HG02798 (cell line): ENCODE measurements around the gene SLC4A3.
"Not testable (repeated sequence)": the region's sequence is repeated elsewhere in the genome, so short reads cannot be mapped to it uniquely, and the experiment has no call there.

Source experiments
- ATAC-seq: cut with Tn5 transposase; IDR thresholded peaks from one replicate; pipeline ENCODE4 v1.9.1; 2021; ENCODE audit warnings: mild to moderate bottlenecking; ENCODE audit not compliant: unreplicated experiment, poor library complexity

Gene SLC4A3

GRCh38 chr2:219643084-219643473 lies 15.6 kb downstream of the SLC4A3 start:
- ATAC-seq = no peak

DNA sequence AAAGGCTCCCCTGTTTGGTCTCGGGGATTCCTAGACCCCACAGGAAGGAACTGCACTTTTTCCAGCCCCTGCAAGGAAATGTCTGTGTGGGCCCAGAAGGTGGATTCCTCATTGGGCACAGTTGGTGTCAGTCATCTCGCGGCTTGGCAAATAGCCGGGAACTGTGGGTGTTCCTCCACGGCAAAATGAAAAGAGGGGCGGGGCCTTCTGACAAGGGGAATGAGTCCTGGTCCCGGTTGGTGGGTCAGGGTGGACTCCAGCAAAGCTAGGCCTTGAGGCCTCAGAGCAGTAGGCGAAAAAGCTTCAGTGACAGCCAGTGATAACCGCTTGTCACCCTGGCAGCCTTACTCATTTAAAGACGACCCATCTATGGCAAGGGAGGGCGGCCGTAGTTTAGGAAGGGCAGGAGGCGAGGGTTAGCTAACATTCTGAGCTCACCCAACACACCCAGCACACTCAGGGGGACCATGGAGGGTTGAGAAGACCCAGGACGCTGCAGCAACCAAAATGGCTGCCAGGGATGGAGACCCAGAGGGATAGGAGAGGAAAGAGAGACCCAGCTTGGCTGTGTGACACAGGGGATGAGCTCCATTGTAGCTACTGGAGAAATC lies 16.5 kb downstream of the SLC4A3 start:
- no peak for ATAC-seq

DNA sequence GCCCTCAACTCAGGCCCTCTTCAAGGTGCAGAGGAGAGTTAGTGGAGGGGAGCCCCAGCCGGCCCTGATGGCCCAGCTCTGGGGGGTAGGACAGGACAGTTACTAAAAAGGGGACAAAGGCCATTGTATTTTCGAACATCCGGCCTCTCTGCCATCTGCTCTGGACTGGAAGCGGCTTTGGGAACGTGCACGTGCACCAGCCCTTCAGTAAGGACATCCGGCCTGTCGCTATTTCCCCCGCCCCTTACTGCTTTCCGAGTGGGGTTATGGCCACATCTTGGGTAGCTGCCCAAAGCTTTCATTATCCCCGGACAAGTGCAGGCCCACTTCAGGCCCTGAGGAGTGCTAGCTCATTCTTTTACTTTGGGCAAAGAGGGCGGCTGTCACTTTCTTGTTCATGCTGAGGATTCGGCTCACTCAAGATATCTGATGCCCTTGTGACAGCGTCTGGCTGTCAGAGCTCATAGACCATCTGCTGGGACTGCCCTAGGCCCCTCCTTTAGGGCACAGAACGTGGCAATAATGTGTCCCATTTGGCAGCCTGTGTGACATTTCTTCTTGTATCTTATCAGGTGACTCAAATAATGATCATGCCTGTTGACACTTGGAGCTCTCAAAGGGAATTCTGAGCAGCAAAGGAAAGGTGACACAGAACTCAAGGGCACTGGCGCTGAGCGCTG lies 17.5 kb downstream of the SLC4A3 start:
- ATAC-seq = no peak

DNA sequence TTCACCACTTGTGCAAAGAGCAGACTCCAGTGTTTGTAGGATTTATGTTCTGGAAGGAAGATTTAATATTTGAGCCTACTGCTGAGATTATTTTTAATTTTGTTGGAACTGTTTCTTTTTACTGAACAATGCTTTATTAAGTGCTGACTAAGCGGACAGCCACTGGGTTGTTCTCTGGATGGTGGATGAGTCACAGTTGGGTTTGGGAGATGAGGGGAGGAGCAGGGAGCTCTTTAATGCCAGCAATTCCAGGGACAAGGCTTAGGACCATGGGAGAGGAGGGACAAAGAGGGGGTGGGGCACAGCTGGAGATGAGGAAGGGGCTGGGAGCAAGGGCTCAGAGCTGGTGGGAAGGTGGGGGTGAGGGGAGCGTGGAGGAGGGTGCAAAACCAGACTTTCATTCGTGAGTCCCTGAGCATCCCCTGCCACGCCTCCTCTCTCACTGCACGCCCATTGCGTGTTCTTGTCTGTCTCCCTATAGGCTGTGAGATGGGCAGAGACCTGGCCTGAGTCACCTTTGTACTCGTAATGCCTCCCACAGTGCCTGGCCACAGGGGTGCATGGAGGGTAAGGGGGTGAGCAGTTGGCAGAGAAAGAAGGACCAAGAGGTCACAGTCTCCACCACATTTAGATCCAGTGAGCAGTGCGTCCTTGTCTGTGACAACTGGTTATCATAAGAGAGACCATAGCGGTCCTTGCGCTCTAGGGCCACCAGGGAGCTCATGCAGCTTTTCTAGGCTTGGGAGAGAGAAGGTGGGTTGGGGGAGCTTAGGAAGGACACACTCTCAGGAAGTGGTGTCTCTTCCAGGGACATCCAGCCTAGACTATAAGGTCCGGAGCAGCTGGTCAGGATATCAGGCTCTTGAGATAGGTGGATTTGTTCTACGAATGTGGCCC lies 18.4 kb downstream of the SLC4A3 start:
- no peak for ATAC-seq

GRCh38 chr2:219648176-219648575 lies 20.7 kb downstream of the SLC4A3 start:
- ATAC-seq = no peak

DNA sequence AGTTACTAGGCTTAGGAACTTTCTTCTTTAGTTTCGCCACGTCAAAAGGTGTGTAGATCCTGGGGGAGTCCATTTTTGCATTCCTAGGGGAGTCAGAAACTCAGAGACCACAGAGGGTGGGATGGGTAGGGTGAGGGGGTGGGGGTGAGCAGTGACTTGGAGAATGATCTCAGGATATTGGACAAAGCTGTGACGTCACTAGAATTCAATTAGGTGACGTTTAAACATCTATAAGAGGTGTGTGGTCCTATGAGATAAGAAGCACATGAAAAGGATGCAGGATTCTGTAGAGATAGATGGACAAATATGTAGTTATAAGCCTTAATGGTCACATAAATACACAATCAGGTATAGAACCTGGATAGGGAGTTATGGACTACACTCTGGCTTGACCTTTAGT lies 21.5 kb downstream of the SLC4A3 start:
- ATAC-seq = no peak

GRCh38 chr2:219650426-219651248 lies 23.2 kb downstream of the SLC4A3 start:
- no peak for ATAC-seq

DNA sequence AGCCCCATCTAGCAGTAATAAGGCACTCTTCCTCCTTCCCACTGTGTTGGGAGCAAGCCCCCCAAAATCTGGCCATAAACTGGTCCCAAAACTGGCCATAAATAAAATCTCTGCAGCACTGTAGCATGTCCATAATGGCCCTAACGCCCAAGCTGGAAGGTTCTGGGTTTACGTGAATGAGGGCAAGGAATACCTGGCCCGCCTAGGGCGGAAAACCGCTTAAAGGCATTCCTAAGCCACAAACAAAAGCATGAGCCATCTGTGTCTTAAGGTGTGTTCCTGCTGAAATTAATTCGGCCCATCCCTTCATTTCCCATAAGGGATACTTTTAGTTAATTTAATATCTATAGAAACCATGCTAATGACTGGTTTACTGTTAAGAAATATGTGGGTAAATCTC lies 24.2 kb downstream of the SLC4A3 start:
- not testable (repeated sequence) for ATAC-seq

DNA sequence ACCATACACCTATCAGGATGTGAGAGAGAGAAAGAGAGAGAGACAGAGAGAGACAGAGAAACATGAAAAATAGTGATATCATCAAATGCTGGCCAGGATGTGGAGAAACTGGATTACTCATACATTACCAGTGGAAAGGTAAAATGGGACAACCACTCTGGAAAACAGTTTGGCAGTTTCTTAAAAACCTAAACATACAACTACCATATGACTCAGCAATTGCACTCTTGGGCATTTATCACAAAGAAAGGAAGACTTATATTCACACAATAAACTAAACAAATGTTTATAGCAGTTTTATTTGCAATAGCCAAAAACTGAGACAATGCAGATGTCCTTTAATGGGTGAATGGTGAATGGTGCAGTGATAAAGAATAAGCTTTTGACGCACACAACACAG lies 29.1 kb downstream of the SLC4A3 start:
- no peak for ATAC-seq

- ATAC-seq = no peak
Measured at GRCh38 chr2:219658196-219658846, 30.9 kb downstream of the SLC4A3 start.

DNA sequence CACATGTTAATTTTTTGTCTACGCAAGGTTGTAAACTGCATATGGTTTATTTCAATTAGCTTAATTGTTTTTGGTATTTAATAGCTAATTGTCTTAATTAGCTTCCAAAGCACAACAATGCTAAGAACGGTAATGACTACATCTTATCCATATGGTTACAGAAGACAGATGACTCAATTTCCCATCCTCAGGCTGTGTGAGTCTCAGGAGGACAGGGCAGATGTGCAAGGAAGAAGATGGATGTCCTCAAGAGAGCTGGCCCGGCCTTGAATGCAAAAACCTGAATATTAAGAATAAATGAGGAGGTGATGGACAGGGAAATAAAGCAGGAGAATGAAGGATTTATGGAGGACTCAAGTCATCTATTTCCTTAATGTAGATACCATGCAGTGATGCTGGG lies 31.4 kb downstream of the SLC4A3 start:
- ATAC-seq = no peak

DNA sequence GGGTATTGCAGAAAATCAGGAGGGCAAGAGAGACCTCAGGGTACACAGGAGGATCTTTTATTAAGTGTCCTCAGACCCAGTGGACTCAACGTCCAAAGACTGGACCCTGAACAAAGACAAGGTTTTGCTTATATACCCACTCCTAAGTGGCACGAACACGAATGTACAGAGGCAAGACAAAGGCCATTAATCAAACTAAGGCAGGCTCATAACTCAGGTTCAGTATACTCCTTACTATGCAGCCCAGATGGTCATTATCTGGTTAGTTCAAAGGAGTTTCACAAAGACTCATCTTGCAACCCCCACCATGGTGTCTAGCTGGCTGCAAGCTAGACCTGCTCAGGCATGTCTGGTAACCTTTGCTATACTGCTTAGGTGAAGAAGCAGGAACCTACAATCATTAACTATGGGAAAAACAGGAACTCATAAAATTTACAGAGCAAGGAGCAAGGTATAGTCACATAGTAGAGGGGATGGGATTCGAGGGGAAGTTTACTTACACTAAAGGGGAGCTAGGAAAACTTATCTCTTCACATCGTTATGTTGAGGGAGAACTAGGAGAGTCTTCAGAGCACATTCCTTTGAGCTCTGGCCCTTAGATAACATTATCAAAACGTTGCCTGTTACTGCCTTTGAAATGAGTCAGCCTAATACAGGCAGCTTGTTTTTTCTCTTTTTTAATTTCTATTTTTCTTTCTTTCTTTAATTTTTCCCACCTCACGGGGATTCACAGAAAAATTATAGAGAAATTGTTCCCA lies 33.9 kb downstream of the SLC4A3 start:
- ATAC-seq = peak; percentile 94

- peak; percentile 23 for ATAC-seq
Measured at GRCh38 chr2:219661955-219662395, 34.5 kb downstream of the SLC4A3 start.

DNA sequence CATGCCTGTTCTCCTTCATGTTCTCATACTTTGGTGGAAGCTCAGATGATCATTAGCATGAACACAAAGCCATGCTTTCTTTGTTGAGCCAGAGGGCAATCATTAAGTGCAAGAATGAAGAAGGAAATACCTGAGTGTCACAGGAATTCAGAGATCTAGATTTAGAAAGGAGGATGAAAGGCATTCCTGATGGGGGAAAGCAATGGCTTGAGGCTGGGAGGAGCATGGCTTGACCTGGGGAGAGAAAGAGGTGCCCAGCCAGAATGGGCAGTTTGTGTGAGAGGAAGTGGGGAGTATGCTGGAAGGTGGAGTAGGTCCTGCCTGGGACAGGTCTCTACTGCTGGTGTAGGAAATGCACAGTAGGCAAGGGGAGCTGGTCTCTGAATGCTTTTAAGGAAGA lies 35.1 kb downstream of the SLC4A3 start:
- ATAC-seq = no peak

DNA sequence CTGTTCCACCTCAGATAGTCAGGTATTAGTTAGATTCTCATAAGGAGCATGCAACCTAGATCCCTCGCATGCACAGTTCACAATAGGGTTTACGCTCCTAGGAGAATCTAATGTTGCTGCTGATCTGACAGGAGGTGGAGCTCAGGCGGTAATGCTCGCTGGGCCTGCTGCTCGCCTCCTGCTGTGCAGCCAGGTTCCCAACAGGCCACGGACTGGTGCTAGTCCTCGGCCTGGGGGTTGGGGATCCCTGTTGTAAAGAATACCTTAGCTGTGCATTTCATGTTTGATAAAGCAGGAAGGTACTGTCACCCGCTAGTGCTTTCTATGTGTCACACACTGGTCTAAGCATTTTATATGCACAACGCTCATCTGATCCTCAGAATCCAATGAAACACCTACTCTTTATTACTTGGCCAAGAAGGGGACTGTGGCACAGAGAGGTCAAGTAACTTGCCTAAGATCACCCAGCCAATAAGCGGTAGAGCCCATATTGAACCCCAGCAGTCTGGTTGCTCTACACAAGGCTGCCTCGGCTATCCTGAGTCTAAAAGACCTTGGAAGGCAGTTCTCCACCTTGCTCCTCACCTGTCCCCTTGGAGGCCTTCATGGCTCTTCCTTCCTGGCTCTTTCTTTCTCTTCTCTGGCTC lies 35.8 kb downstream of the SLC4A3 start:
- ATAC-seq = no peak

GRCh38 chr2:219664041-219664440 lies 36.6 kb downstream of the SLC4A3 start:
- no peak for ATAC-seq

DNA sequence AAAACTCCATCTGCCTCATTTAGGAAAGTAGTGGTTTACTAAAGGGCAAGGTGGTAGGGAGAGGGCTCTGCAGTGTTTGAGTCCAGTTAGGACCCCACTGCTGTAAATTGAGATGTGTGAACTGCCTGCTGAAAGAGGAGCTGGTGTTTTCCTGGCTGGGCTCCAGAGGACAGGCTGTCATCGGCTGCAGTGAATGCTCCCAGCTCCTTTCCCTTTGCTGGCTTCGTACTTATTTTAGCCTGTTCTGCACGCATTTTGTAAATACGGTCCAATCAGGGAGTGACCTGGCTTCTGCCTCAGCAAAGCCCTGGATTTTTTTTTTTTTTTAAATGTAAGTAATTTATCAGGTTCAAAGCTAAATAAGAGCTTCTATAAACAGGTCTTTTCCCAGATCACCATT lies 37.5 kb downstream of the SLC4A3 start:
- ATAC-seq = no peak

DNA sequence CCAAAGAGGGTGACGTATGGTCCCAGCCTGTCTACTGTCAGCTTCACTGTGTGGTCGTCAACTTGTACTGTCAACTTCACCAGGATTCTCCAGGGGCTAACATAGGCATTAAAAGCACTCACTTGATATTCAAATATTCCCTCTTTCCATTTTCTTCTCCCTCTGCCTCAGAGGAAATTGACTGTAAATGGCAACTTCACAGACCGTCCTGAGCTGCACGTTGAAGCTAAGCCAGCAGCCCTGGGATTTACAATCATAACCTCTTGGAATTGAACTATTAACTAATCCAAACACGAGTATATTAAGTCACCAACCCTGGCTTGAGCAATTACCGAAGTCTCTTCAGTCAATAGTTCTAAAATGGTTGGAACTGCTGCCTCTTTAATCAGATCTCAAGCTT lies 38.5 kb downstream of the SLC4A3 start:
- no peak for ATAC-seq

DNA sequence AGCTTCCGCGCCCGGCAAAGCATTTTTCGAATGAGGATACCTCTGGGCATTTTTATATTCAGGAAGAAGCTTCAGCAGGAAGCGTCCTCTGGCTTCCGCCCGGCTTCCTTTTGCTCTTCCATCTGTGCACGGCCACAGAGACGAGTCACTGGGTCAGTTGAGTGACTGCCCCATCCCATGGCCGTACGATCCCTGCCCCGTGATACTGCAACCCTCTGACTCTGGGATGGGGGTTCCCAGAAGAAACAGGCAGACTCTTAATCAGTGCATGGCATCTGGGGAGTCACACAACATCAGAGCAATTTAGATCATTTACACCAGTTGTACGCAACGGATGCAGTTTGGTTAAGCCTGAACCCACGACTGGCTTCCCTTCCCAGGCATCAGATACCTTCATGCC lies 40.9 kb downstream of the SLC4A3 start:
- no peak for ATAC-seq
